K562 (cell line): ENCODE data around the gene FKBP9. TPM values are rescaled to one million over a fixed set of nuclear protein-coding genes. Genes with fewer than 3 reads are reported as not detected.

Experiments used
- ATAC-seq: fragments of 200-7000 bp; cut with Tn5 transposase; 3 replicates; pipeline ENCODE4 v1.9.1; 2020; ENCODE audit warnings: moderate library complexity
- BruUV-seq: library from RNA; stranded (reverse); fragments of 400-500 nt; replicated peaks from 2 replicates; lab custom pipeline; 2021; lab: Mats Ljungman, UMichigan
- CTCF ChIA-PET: fragments of 300-600 bp; formaldehyde crosslinking; extraction: SDS; loops from one replicate; lab custom pipeline; 2021; ENCODE audit warnings: low intra/inter-chr PET ratio; lab: Yijun Ruan, JAX
- POLR2A ChIA-PET: fragments of 300-600, 350-650 bp; sonication (Branson Sonifier 250); formaldehyde crosslinking; extraction: SDS; loops from one replicate; lab custom pipeline; 2021; ENCODE audit warnings: antibody characterized with exemption, inconsistent platforms; lab: Yijun Ruan, JAX
- DNase-seq, 4 experiments: peaks; one replicate each; pipeline versions ENCODE4 v3.0.0 to v3.0.0-alpha.2; 2011 to 2018; ENCODE audit warnings: low spot score in 3 of 4, mixed read lengths in 3 of 4; ENCODE audit errors: extremely low read depth in 1 of 4
- FAIRE-seq: peaks from 2 replicates; lab custom pipeline; 2011; peaks lifted over from hg19 to GRCh38; lab: Jason Lieb, UNC
- H2AFZ ChIP-seq: 2 replicates; pipeline ENCODE4 v1.6.0; 2011; ENCODE audit warnings: low read depth, low read length, control low read depth, inconsistent platforms
- H3K27ac ChIP-seq: fragments of 200-600 bp; 3 replicates; pipeline ENCODE4 v1.8.0; 2011; ENCODE audit warnings: low read depth, mild to moderate bottlenecking, control low read depth, inconsistent platforms, low read length, moderate library complexity, mixed read lengths; ENCODE audit errors: extremely low read depth
- H3K27me3 ChIP-seq, 2 experiments: fragments of 300-600 bp in 1 of 2; 2 replicates in 1 of 2; 3 replicates in 1 of 2; pipeline versions ENCODE4 v1.6.0 to v1.8.0; 2011; ENCODE audit warnings: inconsistent platforms in 2 of 2, low read length in 2 of 2, mild to moderate bottlenecking in 1 of 2, mixed read lengths in 1 of 2, moderate library complexity in 1 of 2; ENCODE audit not compliant: control insufficient read depth in 2 of 2, insufficient read depth in 2 of 2
- H3K36me3 ChIP-seq: fragments of 300-600 bp; 3 replicates; pipeline ENCODE4 v1.8.0; 2011; ENCODE audit warnings: mild to moderate bottlenecking, low read length, inconsistent platforms; ENCODE audit not compliant: control insufficient read depth, insufficient read depth
- H3K4me1 ChIP-seq, 2 experiments: fragments of 200-600 bp in 1 of 2; replicated peaks in 1 of 2; 2 replicates in 1 of 2; 3 replicates in 1 of 2; pipeline versions ENCODE4 v1.5.1 to v1.8.0; 2011; ENCODE audit warnings: inconsistent platforms in 2 of 2, low read length in 2 of 2, mild to moderate bottlenecking in 1 of 2, mixed read lengths in 1 of 2, moderate library complexity in 1 of 2; ENCODE audit not compliant: control insufficient read depth in 2 of 2, insufficient read depth in 2 of 2
- H3K4me2 ChIP-seq: 2 replicates; pipeline ENCODE4 v1.6.1; 2011; ENCODE audit warnings: low read length, control low read depth, inconsistent platforms, mixed read lengths; ENCODE audit not compliant: insufficient read depth
- H3K4me3 ChIP-seq: fragments of 200-600 bp; sonication (generic), shearing (Covaris generic); 2 replicates; pipeline ENCODE4 v1.5.1; 2016; ENCODE audit warnings: control low read depth, inconsistent platforms
- H3K79me2 ChIP-seq: fragments of 200-600 bp; 3 replicates; pipeline ENCODE4 v1.8.0; 2011; ENCODE audit warnings: low read length, inconsistent platforms; ENCODE audit not compliant: control insufficient read depth, insufficient read depth
- H3K9ac ChIP-seq, 2 experiments: 2 replicates each; pipeline versions ENCODE4 v1.6.0 to v1.6.1; 2011; ENCODE audit warnings: low read depth in 2 of 2, low read length in 2 of 2, control low read depth in 1 of 2, inconsistent platforms in 1 of 2, mild to moderate bottlenecking in 1 of 2, mixed read lengths in 1 of 2; ENCODE audit not compliant: insufficient read depth in 1 of 2
- H3K9me1 ChIP-seq: one replicate; pipeline ENCODE4 v1.6.0; 2011; ENCODE audit warnings: inconsistent platforms, mild to moderate bottlenecking, low read length, moderate library complexity; ENCODE audit not compliant: control insufficient read depth, insufficient read depth
- H3K9me3 ChIP-seq: replicated peaks from 2 replicates; pipeline ENCODE4 v1.5.1; 2011; ENCODE audit warnings: low read depth, low read length, inconsistent platforms; ENCODE audit not compliant: control insufficient read depth, insufficient read depth
- H4K20me1 ChIP-seq: replicated peaks from 2 replicates; pipeline ENCODE4 v1.6.1; 2011; ENCODE audit warnings: low read length, inconsistent platforms, mixed read lengths; ENCODE audit not compliant: control insufficient read depth, insufficient read depth
- ATF2 ChIP-seq: sonication (generic); formaldehyde crosslinking; IDR thresholded peaks from 2 replicates; pipeline ENCODE4 v1.8.1; 2022; ENCODE audit warnings: missing genetic modification reagents
- CBFA2T2 ChIP-seq: fragments of 450-650 bp; conservative IDR thresholded peaks from 2 replicates; pipeline ENCODE4 v1.6.1; 2017; ENCODE audit warnings: mild to moderate bottlenecking
- FOXJ3 ChIP-seq: sonication (generic); formaldehyde crosslinking; IDR thresholded peaks from 2 replicates; pipeline ENCODE4 v1.4.0; 2020; ENCODE audit warnings: mild to moderate bottlenecking, missing genetic modification reagents
- FOXM1 ChIP-seq, 2 experiments: fragments of 450-650 bp in 1 of 2; sonication (generic) in 1 of 2; formaldehyde crosslinking in 1 of 2; IDR thresholded peaks; 2 replicates each; pipeline versions ENCODE4 v1.6.1 to v1.9.0; 2017 to 2022; ENCODE audit warnings: low read depth in 2 of 2, mild to moderate bottlenecking in 2 of 2, missing genetic modification reagents in 1 of 2, moderate library complexity in 1 of 2
- GABPB1 ChIP-seq: sonication (generic); formaldehyde crosslinking; IDR thresholded peaks from 2 replicates; pipeline ENCODE4 v1.8.0; 2022; ENCODE audit warnings: mild to moderate bottlenecking, missing genetic modification reagents
- HNRNPH1 ChIP-seq: fragments of 200-400 bp; formaldehyde crosslinking; optimal IDR thresholded peaks from 2 replicates; pipeline ENCODE3; 2017; ENCODE audit warnings: low read depth, mild to moderate bottlenecking, low read length, moderate library complexity
- MLLT1 ChIP-seq, 2 experiments: fragments of 450-650 bp; IDR thresholded peaks; 2 replicates each; pipeline ENCODE4 v1.6.1; 2016
- PTRF ChIP-seq: fragments of 450-650 bp; IDR thresholded peaks from 2 replicates; pipeline ENCODE4 v1.6.1; 2016; ENCODE audit warnings: mild to moderate bottlenecking, missing genetic modification characterization, missing compliant biosample characterization
- ZNF586 ChIP-seq: fragments of 450-650 bp; formaldehyde crosslinking; conservative IDR thresholded peaks from 2 replicates; pipeline ENCODE4 v1.4.0; 2020; ENCODE audit warnings: mild to moderate bottlenecking, moderate library complexity
- WGBS: fragments of 100-300 bp; shearing (Covaris generic); methylation state at CpG from one replicate; pipeline ENCODE4 v1.1.6; 2016; ENCODE audit warnings: low coverage, mixed read lengths; ENCODE audit not compliant: insufficient coverage; ENCODE audit errors: missing lambda C conversion rate; 5-methylcytosine and 5-hydroxymethylcytosine counted together
- in situ Hi-C: fragments of 300-500 bp; cut with MboI; formaldehyde crosslinking; loops from 4 replicates; pipeline ENCODE4 v1.15.0; 2018; ENCODE audit warnings: inconsistent platforms, mixed read lengths
- intact Hi-C: fragments of 100-400 bp; cut with micrococcal nuclease; formaldehyde crosslinking; loops from 2 replicates; pipeline ENCODE4 v1.14.2; 2022
- polyA plus RNA-seq, 8 experiments: library from polyadenylated mRNA; depleted of rRNA in 4 of 8; stranded (reverse) in 5 of 8; unstranded in 3 of 8; fragments of >200 nt; fragmentation: Nextera tagmentation in 2 of 8; fragmentation: Illumina TruSeq in 1 of 8; extraction: Ambion mirVana in 2 of 8; extraction: Trizol in 1 of 8; gene quantifications; 2 replicates each; pipeline versions ENCODE4 v1.2.1 to v1.2.3, GENCODE V29; 2011 to 2014; ENCODE audit warnings: inconsistent platforms in 1 of 8, missing spikeins in 1 of 8
- total RNA-seq, 7 experiments: library from RNA; depleted of rRNA in 6 of 7; stranded (reverse); fragments of >200 nt in 6 of 7; fragmentation: Illumina TruSeq in 2 of 7; extraction: Trizol in 2 of 7; gene quantifications; 2 replicates each; pipeline versions ENCODE4 v1.2.1 to v1.2.3, GENCODE V29; 2011 to 2021; ENCODE audit warnings: low replicate concordance in 1 of 7

Gene FKBP9
- total and polyA plus RNA-seq, 9 of the 15 experiments (the other 6 are each of a cell fraction or from before 2014, with no cell fraction given): 5.9 to 23.7 (median 15.8) TPM

- CTCF ChIA-PET: no interaction called here
- Histone ChIP-seq H3K27me3 (no peaks in the 10 kb centered on the region), H3K27ac (no peak overlapping the region), H3K9me1 (peaks cover 3% of the 10 kb centered on the region), H4K20me1 (no peaks in the 10 kb centered on the region), H3K36me3 (peaks cover 59% of the 10 kb centered on the region), H3K4me1 (no peaks in the 10 kb centered on the region), H3K4me3 (no peak overlapping the region), H3K9ac (no peak overlapping the region), H2AFZ (no peak overlapping the region), H3K9me3 (no peaks in the 10 kb centered on the region), H3K79me2 (peaks cover 5% of the 10 kb centered on the region; the same call in 2 of the 3 replicates), H3K4me2 (no peak overlapping the region)
- no peak for FAIRE-seq
- POLR2A ChIA-PET: interaction anchor here (1.2 kb wide), 1 partner anchor 24 kb away, joined by 4 read pairs; no protein-coding TSS in a partner anchor
- 87% methylated on average over 13 of the region's 13 CpGs for WGBS
- TF ChIP-seq FOXJ3 (CRISPR knock-in tag) (no peak), FOXM1 (IDR thresholded peaks at IDR 0.05; ENCODE audit: low read depth) (no peak), FOXM1 (CRISPR knock-in tag; IDR thresholded peaks at IDR 0.05; ENCODE audit: low read depth) (no peak), ATF2 (CRISPR knock-in tag) (no peak), ZNF586 (no peak), MLLT1 (IDR thresholded peaks at IDR 0.05) (no peak), CBFA2T2 (no peak), PTRF (tag) (no peak), GABPB1 (no peak), HNRNPH1 (no peak)
- intact Hi-C loops: no loop called here
- no TSS peak for BruUV-seq
- DNase-seq: no peak
- in situ Hi-C loops: no loop called here
- ATAC-seq: no peak
Observed at GRCh38 chr7:32929430-32930143, 27.7 kb upstream of the FKBP9 start.
